Fibroblast of the aortic adventitia (primary cell): Measurements from ENCODE around the gene GRPEL1. TPM values are rescaled to one million over a fixed set of nuclear protein-coding genes. Genes with fewer than 3 reads are reported as not detected.

Source experiments
- DNase-seq: peaks from one replicate; pipeline ENCODE4 v3.0.0-alpha.2; 2010; ENCODE audit warnings: low read depth
- H3K4me3 ChIP-seq: 2 replicates; pipeline ENCODE4 v1.5.1; 2011; ENCODE audit warnings: low read depth, mild to moderate bottlenecking, control low read depth, low read length, moderate library complexity
- total RNA-seq: library from RNA; depleted of rRNA; stranded (reverse); fragments of >200 nt; gene quantifications from 2 replicates; pipeline ENCODE4 v1.2.3, GENCODE V29; 2012; ENCODE audit warnings: low replicate concordance
- TF ChIP-seq, protein P1 (sequence below): IDR thresholded peaks from 2 replicates; pipeline ENCODE4 v1.5.1; 2011; ENCODE audit warnings: mild to moderate bottlenecking, low read length, control low read depth, inconsistent platforms; ENCODE audit not compliant: insufficient read depth

The GRPEL1 gene
- total RNA-seq, 1 donor: 16.1 TPM

DNA sequence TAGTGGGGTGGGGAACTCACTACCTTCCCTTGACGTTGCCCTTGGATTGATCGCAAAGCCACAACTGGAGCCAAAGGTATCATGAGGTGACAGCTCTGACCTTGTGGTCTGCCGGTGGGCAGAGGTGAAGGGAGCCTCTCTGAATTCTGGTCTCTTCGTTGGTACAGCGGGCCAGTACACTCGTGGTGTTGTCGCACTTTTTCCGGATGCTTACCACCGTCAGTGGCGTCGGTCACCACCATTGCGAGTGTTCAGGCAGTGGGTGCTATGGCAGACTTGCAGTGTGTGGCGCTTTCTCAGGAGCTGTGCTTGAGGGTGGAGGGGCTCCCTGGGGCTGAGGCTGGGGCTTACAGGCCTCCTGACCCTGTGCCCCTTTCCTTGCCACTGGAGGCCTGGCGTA lies 5.2 kb upstream of the GRPEL1 start:
- TF ChIP-seq, protein P1, sequence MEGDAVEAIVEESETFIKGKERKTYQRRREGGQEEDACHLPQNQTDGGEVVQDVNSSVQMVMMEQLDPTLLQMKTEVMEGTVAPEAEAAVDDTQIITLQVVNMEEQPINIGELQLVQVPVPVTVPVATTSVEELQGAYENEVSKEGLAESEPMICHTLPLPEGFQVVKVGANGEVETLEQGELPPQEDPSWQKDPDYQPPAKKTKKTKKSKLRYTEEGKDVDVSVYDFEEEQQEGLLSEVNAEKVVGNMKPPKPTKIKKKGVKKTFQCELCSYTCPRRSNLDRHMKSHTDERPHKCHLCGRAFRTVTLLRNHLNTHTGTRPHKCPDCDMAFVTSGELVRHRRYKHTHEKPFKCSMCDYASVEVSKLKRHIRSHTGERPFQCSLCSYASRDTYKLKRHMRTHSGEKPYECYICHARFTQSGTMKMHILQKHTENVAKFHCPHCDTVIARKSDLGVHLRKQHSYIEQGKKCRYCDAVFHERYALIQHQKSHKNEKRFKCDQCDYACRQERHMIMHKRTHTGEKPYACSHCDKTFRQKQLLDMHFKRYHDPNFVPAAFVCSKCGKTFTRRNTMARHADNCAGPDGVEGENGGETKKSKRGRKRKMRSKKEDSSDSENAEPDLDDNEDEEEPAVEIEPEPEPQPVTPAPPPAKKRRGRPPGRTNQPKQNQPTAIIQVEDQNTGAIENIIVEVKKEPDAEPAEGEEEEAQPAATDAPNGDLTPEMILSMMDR: no peak
- no peak overlapping the region for H3K4me3 ChIP-seq
- no peak for DNase-seq

DNA sequence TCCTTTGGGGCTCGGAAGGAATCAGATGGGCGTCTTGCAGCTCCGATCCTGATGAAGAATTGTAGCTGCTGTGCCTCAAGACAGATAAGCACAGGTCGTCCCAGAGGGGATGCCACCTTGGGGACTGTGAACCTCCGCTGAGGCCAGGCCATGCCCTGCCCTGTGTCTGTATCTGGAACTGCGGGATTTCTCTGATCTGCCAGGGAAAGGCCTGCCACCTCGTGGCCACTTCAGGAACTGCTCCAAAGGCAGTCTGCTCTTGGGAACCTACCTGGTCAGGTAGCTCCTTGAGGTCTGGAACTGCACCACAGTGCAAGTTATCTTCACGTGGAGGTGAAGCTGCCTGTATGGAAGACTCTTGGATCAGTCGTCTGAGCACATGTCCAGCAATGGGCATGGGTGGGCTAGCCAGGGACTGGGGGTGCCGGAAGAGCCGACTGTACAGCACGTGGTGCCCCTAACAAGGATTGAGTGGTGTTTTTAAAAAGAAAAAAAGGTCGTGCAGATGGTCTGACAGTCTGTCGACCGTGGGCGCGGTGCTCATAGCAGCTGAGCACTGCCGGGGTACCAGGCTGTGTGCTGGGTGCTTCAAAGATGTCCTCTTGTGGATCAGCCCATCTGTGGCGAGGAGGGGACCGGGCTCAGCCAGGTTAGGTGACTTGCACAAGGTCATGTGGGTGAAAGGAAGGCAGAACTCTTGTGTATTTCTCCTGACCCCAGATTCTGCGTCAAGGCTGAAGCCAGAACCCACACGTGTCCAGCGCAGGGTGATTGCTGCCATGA lies 3.1 kb upstream of the GRPEL1 start:
- no peak overlapping the region for H3K4me3 ChIP-seq
- TF ChIP-seq, protein P1: peak; percentile 99
- peak; percentile 70 for DNase-seq

DNA sequence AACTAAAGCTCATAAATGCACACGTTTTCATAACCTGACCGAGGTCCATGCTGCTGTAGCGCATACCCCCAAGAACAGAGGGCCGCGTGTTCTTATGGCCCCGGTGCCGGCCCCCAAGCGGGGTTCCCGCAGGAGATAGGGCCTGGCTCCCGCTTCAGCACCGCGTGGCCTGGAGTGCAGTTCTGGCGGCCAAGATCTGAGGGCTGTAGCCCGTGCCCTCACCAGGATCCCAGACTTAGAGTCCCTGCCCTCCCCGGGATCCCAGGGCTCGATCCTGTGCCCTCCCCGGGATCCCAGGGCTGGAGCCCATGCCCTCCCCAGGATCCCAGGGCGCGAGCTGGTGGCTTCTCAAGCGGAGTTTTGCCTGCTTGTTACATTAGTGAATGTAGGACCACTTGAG lies 1.0 kb upstream of the GRPEL1 start:
- TF ChIP-seq, protein P1: no peak
- H3K4me3 ChIP-seq: peak overlapping the region; percentile 82
- no peak for DNase-seq

DNA sequence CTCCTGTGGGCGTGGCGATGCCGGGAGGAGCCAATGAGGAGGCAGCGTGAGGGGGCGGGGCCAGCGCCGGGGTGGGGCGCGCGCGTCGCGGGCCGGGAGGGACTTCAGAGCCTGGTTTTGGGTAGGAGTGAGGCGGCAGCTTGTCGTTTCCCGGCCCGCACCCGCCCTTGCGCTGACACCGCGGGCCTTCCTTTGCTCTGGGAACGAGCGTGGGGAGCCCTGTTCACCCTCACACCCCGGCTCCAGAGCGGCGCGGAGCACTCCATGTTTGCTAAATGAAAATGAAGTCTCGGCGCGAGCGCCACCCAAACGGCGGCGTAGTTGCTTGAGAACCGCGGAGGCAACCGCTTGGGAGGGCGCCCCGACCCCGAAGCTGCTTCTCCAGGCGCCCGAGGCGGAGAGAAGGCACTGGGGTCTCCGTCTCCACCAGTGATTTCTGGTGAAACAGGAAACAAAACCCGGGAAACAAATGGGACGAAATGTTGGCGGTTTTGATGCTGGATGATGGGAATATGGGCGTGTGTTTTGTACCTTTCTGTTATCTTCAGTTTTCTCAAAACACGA lies 497 bp upstream of the GRPEL1 start:
- TF ChIP-seq, protein P1: no peak
- H3K4me3 ChIP-seq: peak overlapping the region; percentile 82

DNA sequence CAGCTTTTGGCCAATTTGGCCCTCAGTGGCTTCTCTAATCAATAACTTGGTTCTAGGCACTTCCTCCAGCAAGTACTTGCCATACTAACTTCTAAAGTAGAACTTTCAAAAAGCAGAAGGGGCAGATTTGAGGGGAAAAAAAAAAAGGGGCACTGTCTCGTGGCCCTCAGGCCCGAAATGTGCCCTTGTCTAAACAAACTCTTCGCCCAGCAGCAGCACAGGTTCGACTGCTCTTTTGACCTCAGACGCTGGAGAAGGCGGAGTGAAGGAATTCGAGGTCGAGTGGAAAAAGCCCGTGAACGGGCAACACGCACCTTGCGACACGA lies 775 bp downstream of the GRPEL1 start:
- no peak for DNase-seq
- TF ChIP-seq, protein P1: no peak
- peak overlapping the region; percentile 86 for H3K4me3 ChIP-seq

More for the DNA sequence above, 497 bp upstream of the GRPEL1 start:
- DNase-seq: no peak

DNA sequence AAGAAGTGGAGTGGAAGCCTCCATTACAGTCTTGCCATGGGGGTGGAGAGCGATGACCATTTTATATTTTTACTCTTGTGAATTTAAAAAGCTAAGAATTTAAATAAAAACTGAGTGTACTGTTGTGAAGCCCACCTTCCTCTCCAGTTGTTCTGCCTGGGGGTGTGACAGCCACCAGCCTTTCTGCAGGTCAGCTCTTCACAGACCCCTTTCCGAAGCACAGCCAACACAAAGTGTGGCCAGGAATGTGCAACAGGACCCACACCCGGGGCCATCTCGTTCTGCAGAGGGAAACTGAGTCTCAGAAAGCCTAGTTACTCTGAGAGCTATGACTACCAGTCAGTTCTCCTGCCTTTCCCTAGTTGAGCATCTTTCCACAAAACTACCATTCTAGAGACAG lies 1.4 kb downstream of the GRPEL1 start:
- TF ChIP-seq, protein P1: no peak
- H3K4me3 ChIP-seq: peak overlapping the region; percentile 86
- no peak for DNase-seq

DNA sequence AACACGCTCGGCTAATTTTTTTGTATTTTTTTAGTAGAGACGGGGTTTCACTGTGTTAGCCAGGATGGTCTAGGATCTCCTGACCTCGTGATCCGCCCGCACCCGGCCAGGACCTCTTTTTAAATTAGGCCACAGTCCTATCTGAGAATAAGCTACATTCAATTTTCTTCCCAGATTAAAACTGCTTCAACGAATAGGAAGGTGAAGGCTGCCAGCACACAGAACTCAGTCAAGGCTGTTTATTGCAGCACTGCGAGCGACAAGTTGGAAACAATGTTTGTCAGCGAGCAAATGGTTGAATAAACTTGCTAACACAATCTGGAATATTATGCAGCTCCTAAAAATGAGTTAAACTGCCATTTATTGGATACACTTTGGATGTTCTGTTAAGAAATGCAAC lies 1.9 kb downstream of the GRPEL1 start:
- DNase-seq: no peak
- TF ChIP-seq, protein P1: no peak
- H3K4me3 ChIP-seq: no peak overlapping the region
